ENCODE results near the gene EPS8. TPM values are rescaled to one million over a fixed set of nuclear protein-coding genes. Genes with fewer than 3 reads are reported as not detected.

The EPS8 gene
- total RNA-seq, 1 donor from 2014 or later = 104 TPM

DNA sequence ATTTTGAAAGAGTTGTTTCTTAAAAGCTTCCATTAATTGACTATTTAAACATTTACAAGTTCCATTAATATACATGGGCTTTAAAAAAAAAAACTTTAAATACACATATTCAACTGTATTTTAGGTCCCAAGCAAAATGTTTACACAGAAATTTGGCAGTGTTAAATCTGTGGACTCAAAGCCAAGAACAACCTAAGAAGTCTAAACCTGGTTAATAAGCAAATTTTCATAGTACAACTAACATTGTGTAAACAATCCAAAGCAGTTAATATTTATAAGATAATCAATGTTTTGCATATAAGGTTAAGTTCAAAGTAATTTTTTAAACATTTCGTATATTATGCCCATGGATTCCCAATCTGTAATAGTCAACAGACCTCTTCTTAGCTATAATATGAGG lies 77.0 kb downstream of the EPS8 start:
- H3K4me3 ChIP-seq = no peak overlapping the region
- H3K27ac ChIP-seq = no peak overlapping the region
- intact Hi-C loops (cut with DNase I) = no loop called here
- H3K36me3 ChIP-seq = no peaks in the 10 kb centered on the region
- no peak for TF ChIP-seq POLR2AphosphoS5 (IDR thresholded peaks at IDR 0.05; ENCODE audit: insufficient read depth in 1 of 2, low read depth in 1 of 2)
- TF ChIP-seq, protein P1, sequence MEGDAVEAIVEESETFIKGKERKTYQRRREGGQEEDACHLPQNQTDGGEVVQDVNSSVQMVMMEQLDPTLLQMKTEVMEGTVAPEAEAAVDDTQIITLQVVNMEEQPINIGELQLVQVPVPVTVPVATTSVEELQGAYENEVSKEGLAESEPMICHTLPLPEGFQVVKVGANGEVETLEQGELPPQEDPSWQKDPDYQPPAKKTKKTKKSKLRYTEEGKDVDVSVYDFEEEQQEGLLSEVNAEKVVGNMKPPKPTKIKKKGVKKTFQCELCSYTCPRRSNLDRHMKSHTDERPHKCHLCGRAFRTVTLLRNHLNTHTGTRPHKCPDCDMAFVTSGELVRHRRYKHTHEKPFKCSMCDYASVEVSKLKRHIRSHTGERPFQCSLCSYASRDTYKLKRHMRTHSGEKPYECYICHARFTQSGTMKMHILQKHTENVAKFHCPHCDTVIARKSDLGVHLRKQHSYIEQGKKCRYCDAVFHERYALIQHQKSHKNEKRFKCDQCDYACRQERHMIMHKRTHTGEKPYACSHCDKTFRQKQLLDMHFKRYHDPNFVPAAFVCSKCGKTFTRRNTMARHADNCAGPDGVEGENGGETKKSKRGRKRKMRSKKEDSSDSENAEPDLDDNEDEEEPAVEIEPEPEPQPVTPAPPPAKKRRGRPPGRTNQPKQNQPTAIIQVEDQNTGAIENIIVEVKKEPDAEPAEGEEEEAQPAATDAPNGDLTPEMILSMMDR (IDR thresholded peaks at IDR 0.05) = no peak
- no peak for TF ChIP-seq POLR2A (IDR thresholded peaks at IDR 0.05)
- DNase-seq (ENCODE audit: extremely low spot score in 2 of 2) = no peak
- no peaks in the 10 kb centered on the region for H3K27me3 ChIP-seq
- H3K9me3 ChIP-seq = no peaks in the 10 kb centered on the region
- peaks cover 7% of the 10 kb centered on the region for H3K4me1 ChIP-seq

DNA sequence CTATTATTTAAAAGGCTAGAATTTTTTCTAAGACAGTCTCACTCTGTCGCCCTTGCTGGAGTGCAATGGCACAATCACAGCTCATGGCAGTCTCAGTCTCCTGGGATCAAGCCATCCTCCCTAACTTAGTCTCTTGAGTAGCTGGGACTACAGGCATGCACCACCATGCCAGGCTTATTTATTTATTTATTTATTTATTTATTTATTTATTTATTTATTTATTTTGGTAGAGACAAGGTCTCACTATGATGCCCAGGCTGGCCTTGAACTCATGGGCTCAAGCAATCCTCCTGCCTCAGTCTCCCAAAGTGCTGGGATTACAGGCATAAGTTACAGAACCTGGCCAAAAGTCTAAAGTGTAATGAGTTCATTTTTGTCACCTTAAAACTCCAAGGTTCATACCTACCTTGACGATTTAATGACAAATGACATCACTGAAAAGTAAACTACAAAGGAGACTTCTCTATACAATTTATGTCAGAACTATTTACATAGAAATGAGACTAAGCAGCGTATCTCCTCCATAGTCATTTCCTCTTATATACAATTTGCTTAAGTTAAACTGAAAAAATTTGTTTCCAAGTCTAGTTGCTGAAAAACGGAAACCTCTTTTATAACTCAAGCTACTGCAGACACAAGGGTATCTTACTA lies 78.2 kb downstream of the EPS8 start:
- Histone ChIP-seq H3K36me3 (no peaks in the 10 kb centered on the region), H3K27me3 (no peaks in the 10 kb centered on the region), H3K4me1 (peaks cover 14% of the 10 kb centered on the region), H3K9me3 (no peaks in the 10 kb centered on the region), H3K27ac (no peak overlapping the region), H3K4me3 (no peak overlapping the region)
- TF ChIP-seq POLR2AphosphoS5 (IDR thresholded peaks at IDR 0.05; ENCODE audit: insufficient read depth in 1 of 2, low read depth in 1 of 2) = no peak
- no peak for TF ChIP-seq POLR2A (IDR thresholded peaks at IDR 0.05)
- TF ChIP-seq, protein P1 (IDR thresholded peaks at IDR 0.05) = no peak
- DNase-seq (ENCODE audit: extremely low spot score in 2 of 2) = no peak
- intact Hi-C loops (cut with DNase I) = no loop called here

DNA sequence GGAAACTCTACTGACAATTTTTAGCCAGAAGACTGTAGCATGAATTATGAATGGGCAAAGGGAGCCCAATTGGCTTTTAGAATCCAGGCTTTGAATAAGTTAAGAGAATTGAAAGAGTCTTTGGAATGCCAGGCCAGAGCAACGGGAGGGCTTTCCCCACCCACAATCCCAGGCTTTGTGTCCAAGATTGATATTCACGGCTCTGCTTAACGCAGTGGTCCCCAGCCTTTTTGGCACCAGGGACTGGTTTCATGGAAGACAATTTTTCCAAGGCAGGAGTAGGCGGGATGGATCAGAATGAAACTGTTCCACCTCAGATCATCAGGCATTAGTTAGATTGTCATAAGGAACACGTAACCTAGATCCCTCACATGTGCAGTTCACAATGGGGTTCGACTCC lies 79.6 kb downstream of the EPS8 start:
- TF ChIP-seq POLR2AphosphoS5 (IDR thresholded peaks at IDR 0.05; ENCODE audit: insufficient read depth in 1 of 2, low read depth in 1 of 2) (no peak), POLR2A (IDR thresholded peaks at IDR 0.05) (no peak)
- TF ChIP-seq, protein P1 (IDR thresholded peaks at IDR 0.05) = no peak
- Histone ChIP-seq H3K4me3 (no peak overlapping the region), H3K27ac (no peak overlapping the region), H3K4me1 (peaks cover 20% of the 10 kb centered on the region), H3K9me3 (no peaks in the 10 kb centered on the region), H3K27me3 (no peaks in the 10 kb centered on the region), H3K36me3 (no peaks in the 10 kb centered on the region)
- intact Hi-C loops (cut with DNase I) = no loop called here
- no peak for DNase-seq (ENCODE audit: extremely low spot score in 2 of 2)

DNA sequence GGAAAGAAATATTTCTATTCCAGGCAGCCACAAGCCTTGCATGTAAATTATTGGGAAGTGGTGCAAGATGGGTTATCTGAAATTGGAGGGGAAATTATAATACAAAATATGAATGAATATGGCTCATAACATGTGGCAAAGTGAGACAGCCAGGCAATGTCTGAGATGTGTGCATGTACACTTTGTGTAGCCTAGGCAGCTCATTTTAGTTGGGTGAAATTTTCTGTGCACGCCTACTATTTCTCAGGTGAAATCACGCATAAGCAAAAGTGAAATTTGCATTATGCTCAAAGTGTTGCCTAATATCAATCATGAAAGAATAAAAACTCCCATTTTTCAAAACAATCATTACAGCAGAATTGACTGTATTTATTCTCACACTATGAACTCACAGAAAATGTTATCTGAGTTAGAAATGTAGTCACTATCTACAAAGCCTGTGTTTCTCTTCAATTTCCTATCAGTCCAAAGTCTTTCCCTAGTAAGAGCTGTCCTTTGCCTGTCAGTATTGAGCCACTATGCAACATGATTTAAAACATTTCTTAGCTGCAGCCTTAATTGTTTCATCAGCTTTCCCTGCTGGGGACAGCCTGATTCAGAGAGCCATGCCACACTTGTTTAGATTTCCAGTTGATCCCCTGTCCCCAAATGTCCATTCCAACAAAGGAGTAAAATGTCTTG lies 80.7 kb downstream of the EPS8 start:
- intact Hi-C loops (cut with DNase I) = no loop called here
- Histone ChIP-seq H3K4me3 (no peak overlapping the region), H3K36me3 (no peaks in the 10 kb centered on the region), H3K4me1 (peaks cover 20% of the 10 kb centered on the region), H3K27ac (no peak overlapping the region), H3K9me3 (no peaks in the 10 kb centered on the region), H3K27me3 (no peaks in the 10 kb centered on the region)
- TF ChIP-seq POLR2AphosphoS5 (IDR thresholded peaks at IDR 0.05; ENCODE audit: insufficient read depth in 1 of 2, low read depth in 1 of 2) (no peak), POLR2A (IDR thresholded peaks at IDR 0.05) (no peak)
- TF ChIP-seq, protein P1 (IDR thresholded peaks at IDR 0.05) = no peak
- DNase-seq (ENCODE audit: extremely low spot score in 2 of 2) = no peak

All from vagina (tissue), 2 donors.